NCI-H1694 treated with DMSO at 0.1 percent for 48 hours (cell line): ENCODE results near the gene ARG2.

Source experiments
- DNase-seq: peaks from one replicate; lab custom pipeline; 2025; lab: John Stamatoyannopoulos, UW

The ARG2 gene

GRCh38 chr14:67683842-67684241 lies 64.1 kb downstream of the ARG2 start:
- DNase-seq: no peak

DNA sequence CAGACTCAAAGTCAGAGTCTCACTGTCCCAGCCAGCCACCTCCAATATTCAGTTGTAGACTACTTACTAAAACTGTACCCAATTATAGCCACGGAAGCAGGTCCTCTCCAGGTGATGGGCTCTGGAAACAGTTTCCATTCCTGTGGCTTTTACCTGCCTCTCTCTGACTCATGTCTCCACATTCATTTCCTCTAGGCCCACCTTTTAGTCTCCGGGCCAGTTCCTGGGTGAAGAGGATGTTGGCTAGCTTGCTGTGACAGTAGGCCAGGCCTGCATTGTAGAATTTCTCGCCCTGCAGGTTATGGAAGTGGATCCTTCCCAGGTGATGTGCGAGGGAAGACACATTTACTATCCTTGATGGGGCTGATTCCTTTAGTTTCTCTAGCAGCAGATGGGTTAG lies 70.3 kb downstream of the ARG2 start:
- no peak for DNase-seq

- DNase-seq: peak; percentile 71
Measured at GRCh38 chr14:67694791-67695393, 75.2 kb downstream of the ARG2 start.

DNA sequence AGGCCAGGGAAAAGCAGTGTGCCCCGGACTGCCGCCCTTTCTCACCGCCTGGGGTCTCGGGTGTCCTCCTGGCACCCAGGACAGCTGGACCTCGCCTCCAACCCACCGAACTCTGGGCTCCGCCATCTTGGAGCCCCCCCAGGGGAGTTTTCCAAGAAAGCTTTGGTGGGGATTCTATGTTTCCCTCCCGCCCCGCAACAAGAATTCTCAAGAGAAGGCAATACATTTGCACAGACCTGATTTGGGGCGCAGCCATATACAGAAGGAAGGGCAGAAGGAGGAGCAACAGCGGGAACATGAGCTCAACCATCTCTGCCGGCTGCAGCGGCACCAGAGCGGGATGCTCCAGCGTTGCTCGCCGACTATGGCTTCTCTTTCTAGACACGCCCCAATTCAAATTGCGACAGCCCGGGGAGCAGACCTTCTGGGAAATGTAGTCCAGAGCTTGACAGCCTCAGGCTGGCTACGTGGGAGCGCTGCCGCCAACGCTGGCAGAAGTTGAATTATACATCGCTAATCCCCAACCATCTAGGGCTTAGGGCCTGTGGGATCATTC lies 75.8 kb downstream of the ARG2 start, which contains the start of gene RDH11:
RDH11 (minus strand) TSS at position 371 of the 556 bp plus-strand sequence; CDS start at position 310, 61 bp downstream.
- DNase-seq: peak; percentile 97

DNA sequence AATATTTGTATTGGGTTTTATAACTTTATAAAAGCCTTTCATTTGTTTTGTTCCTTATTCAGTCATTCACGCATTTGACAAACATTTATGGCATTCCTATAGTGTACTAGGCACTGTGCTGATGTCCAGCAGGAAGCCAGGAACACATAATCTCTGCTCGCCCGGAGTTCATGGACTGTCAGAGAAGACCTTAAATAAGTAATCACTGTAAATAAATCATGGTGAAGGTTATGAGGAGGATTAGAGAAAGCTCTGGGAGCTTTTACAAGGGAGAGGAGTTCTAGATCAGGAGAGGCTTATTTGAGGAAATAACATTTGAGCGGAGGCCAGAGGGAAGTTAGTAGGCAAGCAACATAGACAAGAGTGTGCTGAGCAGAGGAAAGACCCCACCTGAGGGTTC lies 77.3 kb downstream of the ARG2 start:
- DNase-seq: no peak

- DNase-seq: no peak
Measured at GRCh38 chr14:67698179-67698578, 78.5 kb downstream of the ARG2 start.
